Right ventricle myocardium inferior (tissue), 1 donor: ENCODE results near the gene CHPF. TPM values are rescaled to one million over a fixed set of nuclear protein-coding genes. Genes with fewer than 3 reads are reported as not detected.

Experiments
- ATAC-seq: fragments of 200-7000 bp; cut with Tn5 transposase; one replicate; pipeline ENCODE4 v1.9.1; 2020; ENCODE audit warnings: mild to moderate bottlenecking, moderate library complexity
- DNase-seq: peaks from one replicate; pipeline ENCODE4 v3.0.0; 2021; ENCODE audit errors: missing footprints
- intact Hi-C: fragments of 100-400 bp; cut with DNase I; formaldehyde crosslinking; loops from one replicate; pipeline ENCODE4 v1.11.0; 2022
- microRNA-seq: library from miRNA; unstranded; fragments of <30 nt; microRNA quantifications from one replicate; pipeline ENCODE4 v1.2.0, GENCODE V29; 2020
- total RNA-seq: library from RNA; stranded (reverse); fragmentation: NEBNext Ultra II Directional; extraction: Animal tissue kit (Norgen Biotek cat#: 25700); gene quantifications from one replicate; pipeline ENCODE4 v1.2.1, GENCODE V29; 2021
- donor health status: DM: no; HTN: yes; CAD: no; lungs with severe emphysema.

The CHPF gene
- total RNA-seq, 1 donor from 2014 or later: 92.2 TPM

- ATAC-seq (no peak), DNase-seq (no peak)
- intact Hi-C loops: no loop called here
Measured at GRCh38 chr2:219493086-219493485, 50.5 kb downstream of the CHPF start.

- intact Hi-C loops: no loop called here
- DNase-seq (no peak), ATAC-seq (no peak)
Measured at GRCh38 chr2:219492575-219492974, 51.0 kb downstream of the CHPF start.

GRCh38 chr2:219491278-219491963, 52.2 kb downstream of the CHPF start:
- DNase-seq (peak; percentile 54), ATAC-seq (no peak)

GRCh38 chr2:219490600-219491130, 52.9 kb downstream of the CHPF start:
- DNase-seq (peak; percentile 27), ATAC-seq (no peak)
- intact Hi-C loops: no loop called here

More at GRCh38 chr2:219491278-219491963, 52.2 kb downstream of the CHPF start:
- intact Hi-C loops: no loop called here

GRCh38 chr2:219490186-219490585, 53.4 kb downstream of the CHPF start:
- intact Hi-C loops: no loop called here
- no peak for ATAC-seq
- peak; percentile 14 for DNase-seq

GRCh38 chr2:219489315-219489714, 54.3 kb downstream of the CHPF start:
- DNase-seq (no peak), ATAC-seq (no peak)
- intact Hi-C loops: no loop called here

Small RNAs within 50 kb of the gene (microRNA-seq; reads per million reads assigned to microRNA genes)
- gene MIR3132: 5.1 reads per million, percentile 12 among the genes with 10 or more reads in this experiment

Other genes starting within 250 kb of the CHPF start
- not detected for gene PTPRN, start 234.4 kb downstream of the CHPF start, total RNA-seq
- not detected for gene RESP18, start 211.1 kb downstream of the CHPF start, total RNA-seq
- gene DNPEP, start 155.9 kb downstream of the CHPF start, total RNA-seq: 66.6 TPM
- gene DES, start 125.4 kb downstream of the CHPF start, total RNA-seq: 13,356 TPM
- 119 TPM for gene SPEG, start 109.0 kb downstream of the CHPF start, total RNA-seq
- 22.9 TPM for gene GMPPA, start 44.9 kb downstream of the CHPF start, total RNA-seq
- gene ASIC4, start 29.3 kb downstream of the CHPF start, total RNA-seq: not detected
- 2.7 TPM for gene TMEM198, start 219 bp upstream of the CHPF start, total RNA-seq
- gene OBSL1, start 27.7 kb upstream of the CHPF start, total RNA-seq: 158 TPM
- gene INHA, start 28.5 kb upstream of the CHPF start, total RNA-seq: 1.9 TPM
- gene STK11IP, start 54.0 kb upstream of the CHPF start, total RNA-seq: 13.9 TPM
- 445 TPM for gene SLC4A3, start 83.8 kb upstream of the CHPF start, total RNA-seq